ENCODE results near the gene NWD2. TPM values are rescaled to one million over a fixed set of nuclear protein-coding genes. Genes with fewer than 3 reads are reported as not detected.

The NWD2 gene
- polyA plus RNA-seq, 1 donor from 2014 or later, result 0.06 TPM

DNA sequence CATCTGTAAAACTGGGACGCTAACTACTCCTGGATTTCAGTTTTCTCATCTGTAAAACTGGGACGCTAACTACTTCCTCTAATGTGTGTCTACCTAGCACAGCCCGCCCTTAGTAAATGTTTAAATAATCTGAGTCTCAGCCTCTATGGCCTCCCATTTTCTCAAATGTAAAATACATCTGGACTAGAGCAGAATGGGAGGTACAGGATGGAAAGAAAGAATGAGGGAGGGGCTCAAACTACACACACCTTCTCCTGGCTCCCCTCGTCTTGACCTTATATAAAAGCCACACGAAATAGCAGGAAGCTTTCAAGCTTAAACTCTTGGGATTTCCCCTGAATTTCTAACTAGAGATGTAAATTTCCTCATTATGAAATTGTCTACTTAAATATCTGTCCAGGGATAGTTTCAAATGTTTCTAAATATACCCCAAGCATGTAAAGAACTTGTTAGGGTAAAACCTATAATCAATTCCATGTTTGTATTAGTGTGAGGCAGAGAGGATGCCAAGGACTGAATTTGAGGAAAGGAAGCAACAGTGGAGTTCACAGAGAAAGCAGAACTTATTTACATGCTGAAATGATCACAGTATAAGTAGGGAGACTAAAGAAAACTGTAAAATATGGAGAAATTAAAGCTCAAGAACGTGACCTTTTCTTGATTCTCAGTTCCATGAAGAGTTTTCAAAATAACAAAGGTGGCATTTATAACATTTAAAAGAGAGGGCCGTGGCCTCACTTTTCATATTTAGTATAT lies 220.0 kb downstream of the NWD2 start:
- TF ChIP-seq, protein P1, sequence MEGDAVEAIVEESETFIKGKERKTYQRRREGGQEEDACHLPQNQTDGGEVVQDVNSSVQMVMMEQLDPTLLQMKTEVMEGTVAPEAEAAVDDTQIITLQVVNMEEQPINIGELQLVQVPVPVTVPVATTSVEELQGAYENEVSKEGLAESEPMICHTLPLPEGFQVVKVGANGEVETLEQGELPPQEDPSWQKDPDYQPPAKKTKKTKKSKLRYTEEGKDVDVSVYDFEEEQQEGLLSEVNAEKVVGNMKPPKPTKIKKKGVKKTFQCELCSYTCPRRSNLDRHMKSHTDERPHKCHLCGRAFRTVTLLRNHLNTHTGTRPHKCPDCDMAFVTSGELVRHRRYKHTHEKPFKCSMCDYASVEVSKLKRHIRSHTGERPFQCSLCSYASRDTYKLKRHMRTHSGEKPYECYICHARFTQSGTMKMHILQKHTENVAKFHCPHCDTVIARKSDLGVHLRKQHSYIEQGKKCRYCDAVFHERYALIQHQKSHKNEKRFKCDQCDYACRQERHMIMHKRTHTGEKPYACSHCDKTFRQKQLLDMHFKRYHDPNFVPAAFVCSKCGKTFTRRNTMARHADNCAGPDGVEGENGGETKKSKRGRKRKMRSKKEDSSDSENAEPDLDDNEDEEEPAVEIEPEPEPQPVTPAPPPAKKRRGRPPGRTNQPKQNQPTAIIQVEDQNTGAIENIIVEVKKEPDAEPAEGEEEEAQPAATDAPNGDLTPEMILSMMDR (IDR thresholded peaks at IDR 0.05; ENCODE audit: poor library complexity, severe bottlenecking), result no peak
- TF ChIP-seq TAF1 (IDR thresholded peaks at IDR 0.05; ENCODE audit: low read depth) (no peak), MXI1 (conservative IDR thresholded peaks at IDR 0.05; ENCODE audit: poor library complexity, severe bottlenecking) (no peak), EP300 (conservative IDR thresholded peaks at IDR 0.05; ENCODE audit: poor library complexity, severe bottlenecking) (no peak), SMC3 (conservative IDR thresholded peaks at IDR 0.05; ENCODE audit: poor library complexity) (no peak), EZH2 (IDR thresholded peaks at IDR 0.05; ENCODE audit: borderline replicate concordance, insufficient read depth, low read length, poor library complexity, severe bottlenecking) (no peak), RAD21 (conservative IDR thresholded peaks at IDR 0.05) (no peak), POLR2AphosphoS5 (IDR thresholded peaks at IDR 0.05) (no peak)
- TF ChIP-seq, protein P2, sequence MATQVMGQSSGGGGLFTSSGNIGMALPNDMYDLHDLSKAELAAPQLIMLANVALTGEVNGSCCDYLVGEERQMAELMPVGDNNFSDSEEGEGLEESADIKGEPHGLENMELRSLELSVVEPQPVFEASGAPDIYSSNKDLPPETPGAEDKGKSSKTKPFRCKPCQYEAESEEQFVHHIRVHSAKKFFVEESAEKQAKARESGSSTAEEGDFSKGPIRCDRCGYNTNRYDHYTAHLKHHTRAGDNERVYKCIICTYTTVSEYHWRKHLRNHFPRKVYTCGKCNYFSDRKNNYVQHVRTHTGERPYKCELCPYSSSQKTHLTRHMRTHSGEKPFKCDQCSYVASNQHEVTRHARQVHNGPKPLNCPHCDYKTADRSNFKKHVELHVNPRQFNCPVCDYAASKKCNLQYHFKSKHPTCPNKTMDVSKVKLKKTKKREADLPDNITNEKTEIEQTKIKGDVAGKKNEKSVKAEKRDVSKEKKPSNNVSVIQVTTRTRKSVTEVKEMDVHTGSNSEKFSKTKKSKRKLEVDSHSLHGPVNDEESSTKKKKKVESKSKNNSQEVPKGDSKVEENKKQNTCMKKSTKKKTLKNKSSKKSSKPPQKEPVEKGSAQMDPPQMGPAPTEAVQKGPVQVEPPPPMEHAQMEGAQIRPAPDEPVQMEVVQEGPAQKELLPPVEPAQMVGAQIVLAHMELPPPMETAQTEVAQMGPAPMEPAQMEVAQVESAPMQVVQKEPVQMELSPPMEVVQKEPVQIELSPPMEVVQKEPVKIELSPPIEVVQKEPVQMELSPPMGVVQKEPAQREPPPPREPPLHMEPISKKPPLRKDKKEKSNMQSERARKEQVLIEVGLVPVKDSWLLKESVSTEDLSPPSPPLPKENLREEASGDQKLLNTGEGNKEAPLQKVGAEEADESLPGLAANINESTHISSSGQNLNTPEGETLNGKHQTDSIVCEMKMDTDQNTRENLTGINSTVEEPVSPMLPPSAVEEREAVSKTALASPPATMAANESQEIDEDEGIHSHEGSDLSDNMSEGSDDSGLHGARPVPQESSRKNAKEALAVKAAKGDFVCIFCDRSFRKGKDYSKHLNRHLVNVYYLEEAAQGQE (IDR thresholded peaks at IDR 0.05; ENCODE audit: borderline replicate concordance), result no peak
- Histone ChIP-seq H3F3A (ENCODE audit: insufficient read depth, low read length, poor library complexity, severe bottlenecking) (no peaks in the 10 kb centered on the region), H3K4me3 (ENCODE audit: low read length) (no peak overlapping the region), H3K9ac (ENCODE audit: low read length) (no peak overlapping the region), H3K4me2 (ENCODE audit: low read length) (no peak overlapping the region), H3K9me2 (ENCODE audit: insufficient read depth, low read length) (no peaks in the 10 kb centered on the region), H3K27ac (ENCODE audit: low read length) (no peak overlapping the region), H3K9me3 (ENCODE audit: low read length) (no peaks in the 10 kb centered on the region), H3K27me3 (ENCODE audit: insufficient read depth, low read depth, low read length) (no peaks in the 10 kb centered on the region), H3K79me2 (replicated peaks; ENCODE audit: insufficient read depth, low read length) (no peaks in the 10 kb centered on the region), H2AFZ (ENCODE audit: low read depth, low read length) (no peak overlapping the region), H4K20me1 (ENCODE audit: insufficient read depth) (no peaks in the 10 kb centered on the region), H3K36me3 (ENCODE audit: insufficient read depth, low read length) (no peaks in the 10 kb centered on the region)

DNA sequence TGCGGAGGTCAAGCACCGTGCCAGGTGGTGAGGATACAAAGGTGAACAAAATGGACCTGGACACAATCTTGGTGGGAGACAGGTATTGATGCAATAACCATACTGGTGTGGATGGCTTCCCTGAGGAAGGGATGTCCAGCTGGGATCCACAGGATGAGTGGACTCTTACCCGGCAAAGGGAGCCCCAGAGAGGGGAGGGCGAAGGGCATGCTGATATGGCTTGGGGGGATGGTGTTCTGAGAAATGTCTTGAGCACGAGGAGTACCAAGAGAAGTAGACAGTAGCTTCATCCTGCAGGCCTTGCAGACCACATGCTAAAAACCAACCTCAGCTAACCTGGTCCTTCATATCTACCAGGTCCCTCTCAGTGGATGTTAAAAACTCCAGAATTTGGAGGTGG lies 220.8 kb downstream of the NWD2 start:
- no peaks in the 10 kb centered on the region for H4K20me1 ChIP-seq (ENCODE audit: insufficient read depth)
- no peaks in the 10 kb centered on the region for H3K9me3 ChIP-seq (ENCODE audit: low read length)
- H3K4me2 ChIP-seq (ENCODE audit: low read length), result no peak overlapping the region
- H3F3A ChIP-seq (ENCODE audit: insufficient read depth, low read length, poor library complexity, severe bottlenecking), result no peaks in the 10 kb centered on the region
- TF ChIP-seq EP300 (conservative IDR thresholded peaks at IDR 0.05; ENCODE audit: poor library complexity, severe bottlenecking) (no peak), POLR2AphosphoS5 (IDR thresholded peaks at IDR 0.05) (no peak), SMC3 (conservative IDR thresholded peaks at IDR 0.05; ENCODE audit: poor library complexity) (no peak), EZH2 (IDR thresholded peaks at IDR 0.05; ENCODE audit: borderline replicate concordance, insufficient read depth, low read length, poor library complexity, severe bottlenecking) (no peak), MXI1 (conservative IDR thresholded peaks at IDR 0.05; ENCODE audit: poor library complexity, severe bottlenecking) (no peak)
- TF ChIP-seq, protein P2 (IDR thresholded peaks at IDR 0.05; ENCODE audit: borderline replicate concordance), result no peak
- no peak overlapping the region for H3K9ac ChIP-seq (ENCODE audit: low read length)
- H3K4me3 ChIP-seq (ENCODE audit: low read length), result no peak overlapping the region
- H3K36me3 ChIP-seq (ENCODE audit: insufficient read depth, low read length), result no peaks in the 10 kb centered on the region
- H3K9me2 ChIP-seq (ENCODE audit: insufficient read depth, low read length), result no peaks in the 10 kb centered on the region
- H3K79me2 ChIP-seq (replicated peaks; ENCODE audit: insufficient read depth, low read length), result no peaks in the 10 kb centered on the region
- H2AFZ ChIP-seq (ENCODE audit: low read depth, low read length), result no peak overlapping the region
- no peaks in the 10 kb centered on the region for H3K27me3 ChIP-seq (ENCODE audit: insufficient read depth, low read depth, low read length)
- no peak overlapping the region for H3K27ac ChIP-seq (ENCODE audit: low read length)
